MM.1S (cell line): ENCODE results near the gene BEAN1.

Source experiments
- DNase-seq: peaks from one replicate; pipeline ENCODE4 v3.0.0-alpha.2; 2015
- H2AFZ ChIP-seq: fragments of 300-600 bp; sonication (generic); 2 replicates; pipeline ENCODE4 v1.6.0; 2016; ENCODE audit warnings: antibody characterized with exemption, low read length
- H3F3A ChIP-seq: fragments of 300-600 bp; sonication (generic); 2 replicates; pipeline ENCODE4 v1.6.1; 2016; ENCODE audit warnings: mild to moderate bottlenecking, antibody characterized with exemption, low read length, moderate library complexity, mixed read lengths; ENCODE audit not compliant: insufficient read depth
- H3K27ac ChIP-seq: fragments of 300-600 bp; sonication (generic); 2 replicates; pipeline ENCODE4 v1.5.1; 2016; ENCODE audit warnings: mild to moderate bottlenecking, low read length
- H3K27me3 ChIP-seq: fragments of 300-600 bp; sonication (generic); replicated peaks from 2 replicates; pipeline ENCODE4 v1.6.0; 2016; ENCODE audit warnings: low read length; ENCODE audit not compliant: insufficient read depth
- H3K36me3 ChIP-seq: fragments of 300-600 bp; sonication (generic); replicated peaks from 2 replicates; pipeline ENCODE4 v1.6.1; 2016; ENCODE audit warnings: mild to moderate bottlenecking, low read length, mixed read lengths; ENCODE audit not compliant: insufficient read depth
- H3K4me1 ChIP-seq: fragments of 300-600 bp; sonication (generic); 2 replicates; pipeline ENCODE4 v1.6.1; 2016; ENCODE audit warnings: low read length, mixed read lengths
- H3K4me2 ChIP-seq: fragments of 300-600 bp; sonication (generic); 2 replicates; pipeline ENCODE4 v1.6.0; 2016; ENCODE audit warnings: low read depth, low read length
- H3K4me3 ChIP-seq: fragments of 300-600 bp; sonication (generic); 2 replicates; pipeline ENCODE4 v1.5.1; 2016; ENCODE audit warnings: low read length, mixed read lengths
- H3K79me2 ChIP-seq: fragments of 300-600 bp; sonication (generic); 2 replicates; pipeline ENCODE4 v1.6.1; 2016; ENCODE audit warnings: mixed run types, low read length, mixed read lengths
- H3K9ac ChIP-seq: fragments of 300-600 bp; sonication (generic); 2 replicates; pipeline ENCODE4 v1.6.1; 2016; ENCODE audit warnings: low read length, mixed read lengths
- H3K9me2 ChIP-seq: fragments of 300-600 bp; sonication (generic); replicated peaks from 2 replicates; pipeline ENCODE4 v1.6.1; 2016; ENCODE audit warnings: mild to moderate bottlenecking, low read length, mixed read lengths; ENCODE audit not compliant: insufficient read depth
- H3K9me3 ChIP-seq: fragments of 300-600 bp; sonication (generic); replicated peaks from 2 replicates; pipeline ENCODE4 v1.6.1; 2016; ENCODE audit warnings: mild to moderate bottlenecking, low read length, mixed read lengths; ENCODE audit not compliant: insufficient read depth
- H4K20me1 ChIP-seq: fragments of 300-600 bp; sonication (generic); 2 replicates; pipeline ENCODE4 v1.6.1; 2016; ENCODE audit warnings: mild to moderate bottlenecking, low read length, moderate library complexity, mixed read lengths; ENCODE audit not compliant: insufficient read depth
- CTCF ChIP-seq: fragments of 300-600 bp; sonication (generic); IDR thresholded peaks from 2 replicates; pipeline ENCODE4 v1.5.1; 2016; ENCODE audit warnings: antibody characterized with exemption, low read length, mixed read lengths
- EZH2 ChIP-seq: fragments of 300-600 bp; sonication (generic); optimal IDR thresholded peaks from 2 replicates; pipeline ENCODE3; 2017; ENCODE audit warnings: low read depth, mild to moderate bottlenecking, antibody characterized with exemption, low read length, mixed read lengths
- EZH2phosphoT487 ChIP-seq: fragments of 300-600 bp; sonication (generic); IDR thresholded peaks from 2 replicates; pipeline ENCODE4 v1.6.1; 2018; ENCODE audit warnings: antibody characterized with exemption, low read length

BEAN1 gene

GRCh38 chr16:66507731-66508239 is 80.7 kb downstream of the BEAN1 start:
- no peak for DNase-seq
- Histone ChIP-seq H3K27ac (no peak overlapping the region), H3K9me3 (no peaks in the 10 kb centered on the region), H3K9me2 (no peaks in the 10 kb centered on the region), H3K4me3 (no peak overlapping the region), H2AFZ (no peak overlapping the region), H3K27me3 (no peaks in the 10 kb centered on the region), H3K9ac (no peak overlapping the region), H3K36me3 (no peaks in the 10 kb centered on the region), H3K79me2 (no peaks in the 10 kb centered on the region), H3F3A (no peaks in the 10 kb centered on the region), H3K4me1 (no peaks in the 10 kb centered on the region), H3K4me2 (no peak overlapping the region), H4K20me1 (no peaks in the 10 kb centered on the region)
- TF ChIP-seq EZH2phosphoT487 (no peak), CTCF (no peak), EZH2 (no peak)

GRCh38 chr16:66508248-66508913 is 81.3 kb downstream of the BEAN1 start:
- H3K79me2 ChIP-seq, result no peaks in the 10 kb centered on the region
- no peaks in the 10 kb centered on the region for H3F3A ChIP-seq
- no peaks in the 10 kb centered on the region for H4K20me1 ChIP-seq
- no peak overlapping the region for H3K4me2 ChIP-seq
- no peak overlapping the region for H3K27ac ChIP-seq
- H3K36me3 ChIP-seq, result no peaks in the 10 kb centered on the region
- no peaks in the 10 kb centered on the region for H3K27me3 ChIP-seq
- no peak for TF ChIP-seq EZH2phosphoT487
- no peak for DNase-seq
- no peak overlapping the region for H3K9ac ChIP-seq
- H3K4me3 ChIP-seq, result no peak overlapping the region
- H3K9me3 ChIP-seq, result no peaks in the 10 kb centered on the region
- no peak overlapping the region for H2AFZ ChIP-seq
- H3K9me2 ChIP-seq, result no peaks in the 10 kb centered on the region
- H3K4me1 ChIP-seq, result no peaks in the 10 kb centered on the region

GRCh38 chr16:66508914-66509496 is 81.9 kb downstream of the BEAN1 start:
- Histone ChIP-seq H3K27me3 (no peaks in the 10 kb centered on the region), H2AFZ (no peak overlapping the region), H3K9me2 (no peaks in the 10 kb centered on the region), H3K79me2 (no peaks in the 10 kb centered on the region), H3K4me3 (no peak overlapping the region), H4K20me1 (no peaks in the 10 kb centered on the region), H3K4me1 (no peaks in the 10 kb centered on the region), H3F3A (no peaks in the 10 kb centered on the region), H3K36me3 (no peaks in the 10 kb centered on the region), H3K9me3 (no peaks in the 10 kb centered on the region), H3K27ac (no peak overlapping the region), H3K4me2 (no peak overlapping the region), H3K9ac (no peak overlapping the region)
- no peak for TF ChIP-seq EZH2phosphoT487
- no peak for TF ChIP-seq CTCF
- no peak for TF ChIP-seq EZH2
- DNase-seq, result no peak

- Histone ChIP-seq H2AFZ (no peak overlapping the region), H3K4me1 (no peaks in the 10 kb centered on the region), H3K4me3 (no peak overlapping the region), H3F3A (no peaks in the 10 kb centered on the region), H3K4me2 (no peak overlapping the region), H3K9me3 (no peaks in the 10 kb centered on the region), H3K9ac (no peak overlapping the region), H3K79me2 (no peaks in the 10 kb centered on the region), H3K27me3 (no peaks in the 10 kb centered on the region), H3K9me2 (no peaks in the 10 kb centered on the region), H3K36me3 (no peaks in the 10 kb centered on the region), H4K20me1 (no peaks in the 10 kb centered on the region), H3K27ac (no peak overlapping the region)
- TF ChIP-seq EZH2phosphoT487 (no peak), CTCF (no peak), EZH2 (no peak)
- no peak for DNase-seq
Observed at GRCh38 chr16:66509576-66509975, 82.5 kb downstream of the BEAN1 start.
